ENCODE results near the gene PTPN21.

GRCh38 chr14:88502740-88503139, 52.1 kb downstream of the PTPN21 start:
- TF ChIP-seq CTCF (tag by site-specific recombination; IDR thresholded peaks at IDR 0.05) = no peak
- TF ChIP-seq ZNF791 (tag by site-specific recombination; IDR thresholded peaks at IDR 0.05) = no peak
- no peak for TF ChIP-seq ZNF23 (tag by site-specific recombination; IDR thresholded peaks at IDR 0.05; ENCODE audit: borderline replicate concordance)
- TF ChIP-seq ZNF274 (IDR thresholded peaks at IDR 0.05; ENCODE audit: low read length) = no peak
- no peak for TF ChIP-seq ZNF274 (tag by site-specific recombination; IDR thresholded peaks at IDR 0.05; ENCODE audit: borderline replicate concordance)
- no peak for TF ChIP-seq ZBTB21 (tag by site-specific recombination; IDR thresholded peaks at IDR 0.05)
- TF ChIP-seq ZNF785 (tag by site-specific recombination; IDR thresholded peaks at IDR 0.05) = no peak
- TF ChIP-seq SETDB1 (IDR thresholded peaks at IDR 0.05; ENCODE audit: insufficient read length, low read length) = no peak
- TF ChIP-seq ZNF544 (tag by site-specific recombination; IDR thresholded peaks at IDR 0.05) = no peak
- no peak for TF ChIP-seq GLI4 (tag by site-specific recombination; IDR thresholded peaks at IDR 0.05)
- TF ChIP-seq ZNF211 (tag by site-specific recombination; IDR thresholded peaks at IDR 0.05; ENCODE audit: low read depth) = no peak
- no peak for TF ChIP-seq SALL2 (tag by site-specific recombination; IDR thresholded peaks at IDR 0.05; ENCODE audit: borderline replicate concordance)
- TF ChIP-seq YY2 (tag by site-specific recombination; IDR thresholded peaks at IDR 0.05) = no peak
- TF ChIP-seq REST (tag by site-specific recombination; IDR thresholded peaks at IDR 0.05) = no peak
